ENCODE measurements around the gene WDR88.
"Not testable (repeated sequence)": the region's sequence is repeated elsewhere in the genome, so short reads cannot be mapped to it uniquely, and the experiment has no call there.

The WDR88 gene

DNA sequence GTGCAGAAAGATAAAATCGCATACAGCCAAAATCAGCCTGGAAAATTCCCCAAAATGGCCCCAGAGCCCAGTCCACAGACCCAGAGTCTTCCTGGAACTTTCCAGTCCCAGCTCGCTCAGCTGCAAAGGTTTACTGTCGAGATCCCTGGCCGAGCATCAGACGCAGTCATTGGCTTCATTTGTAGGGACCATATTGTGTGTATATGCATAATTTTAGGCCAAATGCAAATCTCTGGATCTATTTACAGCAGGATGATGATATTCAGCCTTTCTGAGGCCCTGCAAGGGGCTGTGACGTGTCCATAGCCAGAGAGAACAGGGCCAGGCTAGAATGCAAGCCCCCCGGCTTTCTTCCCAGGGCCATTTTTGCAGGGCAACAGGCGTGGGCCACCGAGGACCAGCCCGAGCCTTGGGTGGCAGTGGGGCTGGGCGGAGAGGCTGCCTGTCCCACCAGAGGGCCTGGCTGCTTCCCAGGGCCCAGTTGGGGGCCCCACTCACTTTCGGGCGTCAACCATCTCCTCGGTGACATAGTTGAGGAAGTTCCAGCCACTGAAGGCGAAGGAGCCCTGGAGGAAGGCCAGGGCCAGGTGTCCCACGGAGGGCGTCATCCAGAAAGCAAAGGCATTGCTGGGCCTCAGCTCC lies 80.0 kb downstream of the WDR88 start:
- DNase-seq (ENCODE audit: low spot score) = no peak

GRCh38 chr19:33212436-33213172 lies 80.7 kb downstream of the WDR88 start:
- DNase-seq (ENCODE audit: low spot score) = no peak

GRCh38 chr19:33214596-33214995 lies 82.7 kb downstream of the WDR88 start:
- DNase-seq (ENCODE audit: low spot score) = peak; percentile 66

- no peak for DNase-seq (ENCODE audit: low spot score)
These were observed 83.7 kb downstream of the WDR88 start for GRCh38 chr19:33215438-33216197.

- DNase-seq (ENCODE audit: low spot score) = no peak
These were observed 84.4 kb downstream of the WDR88 start for GRCh38 chr19:33216198-33216830.

GRCh38 chr19:33217881-33218280 lies 86.0 kb downstream of the WDR88 start:
- DNase-seq (ENCODE audit: low spot score) = no peak

DNA sequence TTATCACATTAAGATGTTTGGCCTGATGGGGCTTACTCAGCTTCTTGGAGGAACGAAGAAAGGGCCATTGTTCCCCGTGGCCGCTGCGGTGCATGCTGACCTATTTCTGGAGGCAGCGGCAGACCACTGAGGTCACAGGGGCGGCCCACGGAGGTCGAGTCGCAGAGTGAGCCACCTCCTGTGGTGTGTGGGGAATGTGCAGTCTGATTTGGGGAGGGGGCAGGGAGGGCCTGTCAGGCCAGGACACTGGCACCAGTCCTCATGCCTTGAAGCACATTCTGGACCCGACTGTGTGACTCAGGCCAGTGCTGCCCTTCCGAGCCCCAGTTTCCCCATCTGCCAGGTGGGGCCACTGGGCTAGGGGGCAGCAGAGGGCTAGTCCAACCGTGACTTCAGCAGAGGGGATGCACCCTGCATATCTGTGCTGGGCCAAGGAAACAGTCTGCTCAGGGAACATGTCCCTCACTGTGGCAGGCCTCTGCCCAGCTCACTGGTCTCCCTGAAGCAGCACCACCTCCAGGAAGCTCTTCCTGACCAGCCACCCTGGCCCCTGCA lies 87.4 kb downstream of the WDR88 start:
- no peak for DNase-seq (ENCODE audit: low spot score)

GRCh38 chr19:33220115-33220514 lies 88.2 kb downstream of the WDR88 start:
- DNase-seq (ENCODE audit: low spot score) = no peak

DNA sequence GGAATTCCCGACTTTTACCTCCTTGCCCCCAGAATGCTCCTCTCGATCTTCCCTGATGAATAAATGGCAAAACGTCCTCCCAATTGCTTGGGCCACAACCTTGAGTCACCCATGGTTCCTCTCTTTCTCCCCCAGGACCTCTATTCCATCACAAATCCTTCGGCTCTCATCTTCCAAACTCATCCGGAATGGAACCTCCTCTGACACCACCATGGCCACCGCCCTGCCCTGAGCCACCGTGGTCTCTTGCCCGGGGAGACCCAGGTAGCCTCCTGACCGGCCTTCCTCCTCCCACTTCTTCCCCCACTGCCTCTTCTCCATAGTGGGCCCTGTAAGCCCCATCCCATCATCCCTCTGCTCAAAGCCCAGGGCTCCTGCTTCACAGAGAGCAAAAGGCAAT lies 88.8 kb downstream of the WDR88 start:
- no peak for DNase-seq (ENCODE audit: low spot score)

- no peak for DNase-seq (ENCODE audit: low spot score)
These were observed 89.7 kb downstream of the WDR88 start for GRCh38 chr19:33221638-33222037.

DNA sequence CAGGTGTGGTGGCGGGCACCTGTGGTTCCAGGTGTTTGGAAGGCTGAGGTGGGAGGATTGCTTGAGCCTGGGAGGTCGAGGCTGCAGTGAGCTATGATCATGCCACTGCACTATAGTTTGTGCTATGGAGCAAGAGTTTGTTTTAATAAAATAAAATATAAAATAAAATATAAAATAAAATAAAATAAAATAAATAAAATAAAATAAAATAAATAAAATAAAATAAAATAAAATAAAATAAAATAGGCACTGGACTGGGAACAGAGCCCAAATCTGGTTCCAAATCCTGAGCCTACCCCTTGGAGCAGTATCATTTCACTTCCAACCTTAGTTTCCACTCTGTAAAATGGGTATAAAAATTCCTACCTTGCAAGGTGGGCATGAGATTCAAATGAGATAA lies 90.3 kb downstream of the WDR88 start:
- not testable (repeated sequence) for DNase-seq (ENCODE audit: low spot score)

GRCh38 chr19:33224694-33225457 lies 93.0 kb downstream of the WDR88 start:
- DNase-seq (ENCODE audit: low spot score) = no peak
